ENCODE measurements around the gene PARP6.

The PARP6 gene

GRCh38 chr15:72199721-72200212 lies 72.6 kb downstream of the PARP6 start:
- DNase-seq (ENCODE audit: low read depth in 2 of 2), result peak; percentile 34

DNA sequence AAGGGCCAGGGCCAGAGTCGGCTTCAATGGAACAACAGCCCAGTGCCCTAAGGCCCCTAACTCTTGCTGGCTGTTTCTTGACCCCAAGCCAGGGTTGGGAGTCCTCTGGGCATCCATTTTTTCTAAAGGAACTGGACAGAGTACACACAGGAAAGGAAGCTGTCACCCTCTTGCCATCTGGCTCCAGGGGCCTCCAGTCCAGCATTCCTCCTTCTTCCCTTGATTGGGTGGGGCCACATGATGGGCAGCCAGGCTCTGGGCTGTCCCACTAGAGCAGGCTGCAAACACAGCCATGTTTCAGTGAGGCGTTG lies 73.2 kb downstream of the PARP6 start:
- DNase-seq (ENCODE audit: low read depth in 2 of 2), result no peak

DNA sequence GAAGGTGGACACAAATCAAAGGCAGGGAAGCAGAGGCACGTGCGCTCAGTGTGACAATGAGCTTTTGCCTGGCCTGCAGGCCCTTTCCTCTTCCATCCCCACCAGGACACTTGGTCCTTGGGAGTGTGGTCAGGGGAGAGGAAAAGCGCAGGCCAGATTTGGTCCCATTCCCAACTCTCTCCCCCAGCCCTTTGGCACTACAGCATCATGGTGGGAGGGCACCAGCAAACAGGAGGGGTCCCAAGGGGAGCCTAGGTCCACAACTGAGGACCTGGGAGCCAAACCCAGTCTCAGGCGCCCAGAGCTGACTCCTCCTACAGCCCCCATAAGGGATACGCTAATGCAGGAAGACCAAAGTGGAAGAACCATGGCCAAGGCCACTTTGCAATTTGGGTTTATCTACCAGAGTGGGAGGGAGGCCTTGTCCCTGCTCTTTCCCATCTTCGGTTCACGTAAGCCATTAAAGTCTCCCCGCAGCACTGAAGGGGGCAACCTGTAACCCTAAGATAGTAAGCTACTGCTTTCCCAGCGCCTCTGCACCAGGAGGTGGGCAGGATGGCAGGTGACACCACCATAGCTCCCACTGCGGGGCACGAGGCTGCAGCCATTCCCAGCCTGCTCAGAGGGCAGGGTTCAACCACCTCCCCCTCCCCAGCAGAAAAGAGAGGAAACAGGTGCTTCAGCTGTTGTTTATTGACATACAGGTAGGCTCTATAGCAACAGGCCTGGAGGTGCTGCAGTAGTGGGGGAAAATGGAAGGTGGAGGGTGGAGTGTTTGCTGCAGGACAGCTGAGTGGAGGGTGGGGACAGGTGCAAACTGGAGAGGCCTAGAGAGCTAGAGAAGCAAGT lies 73.8 kb downstream of the PARP6 start:
- no peak for DNase-seq (ENCODE audit: low read depth in 2 of 2)

DNA sequence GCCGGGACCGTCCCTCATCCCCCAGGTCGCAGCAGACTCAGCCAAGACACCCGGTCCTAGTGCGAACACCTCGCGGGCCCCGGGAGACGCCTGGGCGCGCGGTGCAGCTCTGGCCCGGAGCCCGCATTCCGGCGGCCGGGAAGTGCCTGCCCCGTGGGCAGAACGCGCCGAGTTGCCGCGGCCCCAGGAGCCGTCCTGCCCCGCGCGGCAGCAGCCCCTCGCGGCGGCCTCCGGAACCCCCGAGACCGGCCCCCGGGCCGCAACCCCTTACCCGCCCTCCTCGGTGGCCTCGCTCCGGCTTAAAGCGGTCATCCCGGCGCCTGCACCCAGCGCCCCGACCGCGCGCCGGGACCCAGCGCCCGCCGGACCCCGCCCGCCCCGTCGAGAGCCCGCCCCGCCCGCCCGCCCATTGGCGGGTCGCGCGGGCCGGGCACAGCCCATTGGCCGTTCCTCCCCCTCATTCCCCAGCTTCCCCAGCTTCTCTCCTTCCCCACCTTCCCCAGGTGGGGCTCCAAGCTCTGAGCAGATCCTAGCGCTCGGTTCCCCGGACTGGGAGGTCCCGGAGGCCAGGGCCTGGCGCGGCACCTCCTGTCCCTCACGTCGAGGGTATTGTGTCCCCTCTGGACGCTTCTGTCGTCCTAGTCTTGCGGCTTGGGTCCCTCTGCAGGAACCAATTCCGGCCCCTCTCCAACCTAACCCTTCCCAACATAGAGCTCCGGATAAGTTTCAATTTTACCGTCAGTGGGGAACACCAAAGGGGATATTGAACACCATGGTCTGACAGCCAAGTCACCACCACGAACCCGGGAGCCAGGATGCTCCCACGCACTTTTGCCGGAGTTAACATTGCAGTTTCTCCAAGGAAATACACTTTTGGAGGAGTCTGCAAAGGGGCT lies 74.6 kb downstream of the PARP6 start, which contains the start of gene GRAMD2A:
GRAMD2A (minus strand) TSS at position 328 of the 896 bp plus-strand sequence.
- DNase-seq (ENCODE audit: low read depth in 2 of 2), result no peak

GRCh38 chr15:72197041-72197459 lies 75.3 kb downstream of the PARP6 start:
- no peak for DNase-seq (ENCODE audit: low read depth in 2 of 2)

- DNase-seq (ENCODE audit: low read depth in 2 of 2), result no peak
Measured at GRCh38 chr15:72196409-72197040, 75.8 kb downstream of the PARP6 start.

DNA sequence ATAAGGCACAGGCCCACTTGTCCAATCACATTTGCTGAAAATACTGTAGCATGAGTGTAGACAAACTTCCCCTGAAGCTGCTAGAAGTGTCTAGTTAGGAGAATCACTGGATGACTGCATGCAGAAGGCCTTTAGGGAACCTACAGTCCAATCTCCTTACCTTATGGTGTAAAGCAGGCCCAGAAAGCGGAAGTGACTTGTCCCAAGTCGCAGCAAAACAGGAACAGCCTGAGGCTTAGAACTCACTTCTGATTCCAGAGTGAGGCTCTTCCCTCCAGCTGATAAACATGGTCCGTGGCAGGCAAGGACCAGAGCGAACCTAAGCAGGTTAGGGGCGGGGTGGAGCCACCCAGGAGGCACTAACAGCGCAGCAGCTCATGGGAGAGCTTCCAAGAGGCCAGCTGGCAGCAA lies 77.2 kb downstream of the PARP6 start:
- DNase-seq (ENCODE audit: low read depth in 2 of 2), result no peak

DNA sequence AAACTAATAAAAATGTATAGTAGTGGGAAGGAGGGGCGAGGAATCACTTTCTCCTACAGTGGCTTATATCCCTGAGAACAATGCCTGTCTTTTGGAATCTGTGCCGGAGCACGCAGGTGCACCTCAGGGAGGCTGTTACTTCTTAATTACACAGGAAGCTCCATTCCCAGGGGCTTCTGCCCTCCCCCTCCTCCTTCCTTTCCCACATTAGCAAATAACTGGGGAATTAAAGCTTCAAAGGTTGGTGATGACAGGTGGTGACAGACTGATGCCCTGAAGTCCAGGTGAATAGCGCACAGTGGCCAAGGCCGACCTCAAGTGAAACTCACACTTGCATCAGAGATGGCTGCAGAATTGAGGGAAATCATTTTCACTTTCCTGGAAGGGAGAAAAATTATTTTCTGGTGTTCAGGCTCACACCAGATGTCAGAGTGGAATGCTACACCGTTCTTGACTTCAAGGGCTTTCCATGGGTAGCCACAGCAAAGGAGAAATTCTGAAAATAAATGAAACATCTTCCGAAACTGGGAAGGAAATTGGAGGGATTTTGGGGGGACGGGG lies 78.4 kb downstream of the PARP6 start:
- no peak for DNase-seq (ENCODE audit: low read depth in 2 of 2)

DNA sequence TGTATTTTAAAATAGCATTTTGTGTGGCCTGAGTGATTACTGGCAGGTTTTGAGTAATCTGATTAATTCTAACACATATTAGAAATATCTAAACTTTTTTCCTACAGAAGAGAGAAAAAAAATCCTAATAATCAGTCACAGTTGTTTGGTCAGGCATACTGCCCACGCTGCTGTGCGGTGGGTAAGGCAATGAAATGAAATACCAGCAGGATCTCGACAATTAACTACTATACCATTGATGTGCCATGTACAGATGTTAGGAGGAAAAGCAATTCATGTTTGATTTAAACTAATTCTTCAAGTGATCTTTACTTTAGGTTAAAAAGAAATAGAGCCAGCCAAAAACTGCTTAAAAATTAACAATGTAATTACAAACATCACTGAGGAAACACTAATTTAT lies 79.9 kb downstream of the PARP6 start:
- DNase-seq (ENCODE audit: low read depth in 2 of 2), result no peak

Measured in fibroblast of skin of left quadriceps (primary cell).